ENCODE results near the gene LBP. TPM values are rescaled to one million over a fixed set of nuclear protein-coding genes. Genes with fewer than 3 reads are reported as not detected.

The LBP gene
- total and polyA plus RNA-seq, 2 of the 13 experiments (the other 11 are each of a cell fraction or from before 2014, with no cell fraction given) = 0.07 to 0.20 TPM

- TF ChIP-seq STAT6 (CRISPR knock-in tag; IDR thresholded peaks at IDR 0.05; ENCODE audit: borderline replicate concordance) (peak; percentile 83), ZFP41 (CRISPR knock-in tag; IDR thresholded peaks at IDR 0.05; ENCODE audit: borderline replicate concordance) (peak; percentile 90; the same call in 1 of the 2 replicates), ZNF782 (CRISPR knock-in tag; IDR thresholded peaks at IDR 0.05; ENCODE audit: borderline replicate concordance) (0 out of 2 replicates have a peak, but pooled peaks have one; percentile 32), ZNF446 (CRISPR knock-in tag; IDR thresholded peaks at IDR 0.05) (peak; percentile 97), ZNF83 (CRISPR knock-in tag; IDR thresholded peaks at IDR 0.05; ENCODE audit: borderline replicate concordance) (peak; percentile 92; the same call in 1 of the 2 replicates), RBM39 (IDR thresholded peaks at IDR 0.05; ENCODE audit: low read depth, low read length, poor library complexity, severe bottlenecking) (no peak), ETV5 (CRISPR knock-in tag; IDR thresholded peaks at IDR 0.05; ENCODE audit: borderline replicate concordance) (peak; percentile 7; the same call in 1 of the 2 replicates), ZNF513 (CRISPR knock-in tag; conservative IDR thresholded peaks at IDR 0.05) (no peak), ZMYM3 (CRISPR knock-in tag; IDR thresholded peaks at IDR 0.05) (no peak; the same call in 1 of the 2 replicates), SP1 (IDR thresholded peaks at IDR 0.05) (no peak), SP1 (CRISPR knock-in tag; IDR thresholded peaks at IDR 0.05) (peak; percentile 94), HOXA9 (CRISPR knock-in tag; IDR thresholded peaks at IDR 0.05; ENCODE audit: borderline replicate concordance) (no peak; the same call in 1 of the 2 replicates), ZNF780A (CRISPR knock-in tag; IDR thresholded peaks at IDR 0.05) (no peak), SP5 (CRISPR knock-in tag; IDR thresholded peaks at IDR 0.05; ENCODE audit: borderline replicate concordance, low read depth) (peak; percentile 71)
- TF ChIP-seq, protein P1, sequence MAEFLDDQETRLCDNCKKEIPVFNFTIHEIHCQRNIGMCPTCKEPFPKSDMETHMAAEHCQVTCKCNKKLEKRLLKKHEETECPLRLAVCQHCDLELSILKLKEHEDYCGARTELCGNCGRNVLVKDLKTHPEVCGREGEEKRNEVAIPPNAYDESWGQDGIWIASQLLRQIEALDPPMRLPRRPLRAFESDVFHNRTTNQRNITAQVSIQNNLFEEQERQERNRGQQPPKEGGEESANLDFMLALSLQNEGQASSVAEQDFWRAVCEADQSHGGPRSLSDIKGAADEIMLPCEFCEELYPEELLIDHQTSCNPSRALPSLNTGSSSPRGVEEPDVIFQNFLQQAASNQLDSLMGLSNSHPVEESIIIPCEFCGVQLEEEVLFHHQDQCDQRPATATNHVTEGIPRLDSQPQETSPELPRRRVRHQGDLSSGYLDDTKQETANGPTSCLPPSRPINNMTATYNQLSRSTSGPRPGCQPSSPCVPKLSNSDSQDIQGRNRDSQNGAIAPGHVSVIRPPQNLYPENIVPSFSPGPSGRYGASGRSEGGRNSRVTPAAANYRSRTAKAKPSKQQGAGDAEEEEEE (CRISPR knock-in tag; IDR thresholded peaks at IDR 0.05; ENCODE audit: borderline replicate concordance) = no peak
- TF ChIP-seq, protein P2, sequence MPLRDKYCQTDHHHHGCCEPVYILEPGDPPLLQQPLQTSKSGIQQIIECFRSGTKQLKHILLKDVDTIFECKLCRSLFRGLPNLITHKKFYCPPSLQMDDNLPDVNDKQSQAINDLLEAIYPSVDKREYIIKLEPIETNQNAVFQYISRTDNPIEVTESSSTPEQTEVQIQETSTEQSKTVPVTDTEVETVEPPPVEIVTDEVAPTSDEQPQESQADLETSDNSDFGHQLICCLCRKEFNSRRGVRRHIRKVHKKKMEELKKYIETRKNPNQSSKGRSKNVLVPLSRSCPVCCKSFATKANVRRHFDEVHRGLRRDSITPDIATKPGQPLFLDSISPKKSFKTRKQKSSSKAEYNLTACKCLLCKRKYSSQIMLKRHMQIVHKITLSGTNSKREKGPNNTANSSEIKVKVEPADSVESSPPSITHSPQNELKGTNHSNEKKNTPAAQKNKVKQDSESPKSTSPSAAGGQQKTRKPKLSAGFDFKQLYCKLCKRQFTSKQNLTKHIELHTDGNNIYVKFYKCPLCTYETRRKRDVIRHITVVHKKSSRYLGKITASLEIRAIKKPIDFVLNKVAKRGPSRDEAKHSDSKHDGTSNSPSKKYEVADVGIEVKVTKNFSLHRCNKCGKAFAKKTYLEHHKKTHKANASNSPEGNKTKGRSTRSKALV (CRISPR knock-in tag; IDR thresholded peaks at IDR 0.05) = peak; percentile 81; the same call in 1 of the 2 replicates
- TF ChIP-seq, protein P3, sequence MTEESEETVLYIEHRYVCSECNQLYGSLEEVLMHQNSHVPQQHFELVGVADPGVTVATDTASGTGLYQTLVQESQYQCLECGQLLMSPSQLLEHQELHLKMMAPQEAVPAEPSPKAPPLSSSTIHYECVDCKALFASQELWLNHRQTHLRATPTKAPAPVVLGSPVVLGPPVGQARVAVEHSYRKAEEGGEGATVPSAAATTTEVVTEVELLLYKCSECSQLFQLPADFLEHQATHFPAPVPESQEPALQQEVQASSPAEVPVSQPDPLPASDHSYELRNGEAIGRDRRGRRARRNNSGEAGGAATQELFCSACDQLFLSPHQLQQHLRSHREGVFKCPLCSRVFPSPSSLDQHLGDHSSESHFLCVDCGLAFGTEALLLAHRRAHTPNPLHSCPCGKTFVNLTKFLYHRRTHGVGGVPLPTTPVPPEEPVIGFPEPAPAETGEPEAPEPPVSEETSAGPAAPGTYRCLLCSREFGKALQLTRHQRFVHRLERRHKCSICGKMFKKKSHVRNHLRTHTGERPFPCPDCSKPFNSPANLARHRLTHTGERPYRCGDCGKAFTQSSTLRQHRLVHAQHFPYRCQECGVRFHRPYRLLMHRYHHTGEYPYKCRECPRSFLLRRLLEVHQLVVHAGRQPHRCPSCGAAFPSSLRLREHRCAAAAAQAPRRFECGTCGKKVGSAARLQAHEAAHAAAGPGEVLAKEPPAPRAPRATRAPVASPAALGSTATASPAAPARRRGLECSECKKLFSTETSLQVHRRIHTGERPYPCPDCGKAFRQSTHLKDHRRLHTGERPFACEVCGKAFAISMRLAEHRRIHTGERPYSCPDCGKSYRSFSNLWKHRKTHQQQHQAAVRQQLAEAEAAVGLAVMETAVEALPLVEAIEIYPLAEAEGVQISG (CRISPR knock-in tag; IDR thresholded peaks at IDR 0.05) = 0 out of 2 replicates have a peak, but pooled peaks have one; percentile 19
Measured at GRCh38 chr20:38343311-38344106, 2.8 kb upstream of the LBP start (continued).
